22Rv1 (cell line): ENCODE results near the gene ANKS1A.

Experiments used
- ZFX ChIP-seq: fragments of 450-650 bp; IDR thresholded peaks from 2 replicates; pipeline ENCODE4 v1.6.1; 2017; ENCODE audit warnings: antibody characterized with exemption, borderline replicate concordance
- TF ChIP-seq, protein P1 (sequence below): fragments of 450-650 bp; IDR thresholded peaks from 2 replicates; pipeline ENCODE4 v1.5.1; 2017; ENCODE audit warnings: mild to moderate bottlenecking

DNA sequence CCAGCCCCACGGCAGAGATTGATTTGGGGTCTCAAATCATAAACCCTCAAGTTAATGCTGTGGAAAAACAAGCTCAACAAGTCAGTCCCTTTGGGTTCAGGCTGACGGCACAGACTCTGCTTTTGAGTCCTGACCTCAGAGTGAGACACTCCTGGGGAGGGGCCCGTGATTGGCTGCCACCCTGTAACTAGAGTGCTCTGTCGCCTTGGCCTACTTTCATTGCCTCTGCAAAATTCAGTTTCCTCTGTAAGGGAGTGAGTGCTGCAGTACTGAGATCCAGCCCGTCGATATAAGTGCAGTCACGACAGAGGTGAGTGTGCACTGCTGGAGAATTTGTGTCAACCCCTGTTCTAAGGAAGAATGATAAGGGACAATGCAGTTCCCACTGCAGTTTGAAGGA is 105.6 kb downstream of the ANKS1A start:
- TF ChIP-seq, protein P1, sequence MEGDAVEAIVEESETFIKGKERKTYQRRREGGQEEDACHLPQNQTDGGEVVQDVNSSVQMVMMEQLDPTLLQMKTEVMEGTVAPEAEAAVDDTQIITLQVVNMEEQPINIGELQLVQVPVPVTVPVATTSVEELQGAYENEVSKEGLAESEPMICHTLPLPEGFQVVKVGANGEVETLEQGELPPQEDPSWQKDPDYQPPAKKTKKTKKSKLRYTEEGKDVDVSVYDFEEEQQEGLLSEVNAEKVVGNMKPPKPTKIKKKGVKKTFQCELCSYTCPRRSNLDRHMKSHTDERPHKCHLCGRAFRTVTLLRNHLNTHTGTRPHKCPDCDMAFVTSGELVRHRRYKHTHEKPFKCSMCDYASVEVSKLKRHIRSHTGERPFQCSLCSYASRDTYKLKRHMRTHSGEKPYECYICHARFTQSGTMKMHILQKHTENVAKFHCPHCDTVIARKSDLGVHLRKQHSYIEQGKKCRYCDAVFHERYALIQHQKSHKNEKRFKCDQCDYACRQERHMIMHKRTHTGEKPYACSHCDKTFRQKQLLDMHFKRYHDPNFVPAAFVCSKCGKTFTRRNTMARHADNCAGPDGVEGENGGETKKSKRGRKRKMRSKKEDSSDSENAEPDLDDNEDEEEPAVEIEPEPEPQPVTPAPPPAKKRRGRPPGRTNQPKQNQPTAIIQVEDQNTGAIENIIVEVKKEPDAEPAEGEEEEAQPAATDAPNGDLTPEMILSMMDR, result no peak
- no peak for TF ChIP-seq ZFX
